CD4-positive, alpha-beta T cell treated with Interleukin-17A for 1 hour (primary cell): Measurements from ENCODE around the gene NOG.

Experiments used
- DNase-seq: peaks from one replicate; pipeline ENCODE4 v3.0.0-alpha.2; 2020

NOG gene

DNA sequence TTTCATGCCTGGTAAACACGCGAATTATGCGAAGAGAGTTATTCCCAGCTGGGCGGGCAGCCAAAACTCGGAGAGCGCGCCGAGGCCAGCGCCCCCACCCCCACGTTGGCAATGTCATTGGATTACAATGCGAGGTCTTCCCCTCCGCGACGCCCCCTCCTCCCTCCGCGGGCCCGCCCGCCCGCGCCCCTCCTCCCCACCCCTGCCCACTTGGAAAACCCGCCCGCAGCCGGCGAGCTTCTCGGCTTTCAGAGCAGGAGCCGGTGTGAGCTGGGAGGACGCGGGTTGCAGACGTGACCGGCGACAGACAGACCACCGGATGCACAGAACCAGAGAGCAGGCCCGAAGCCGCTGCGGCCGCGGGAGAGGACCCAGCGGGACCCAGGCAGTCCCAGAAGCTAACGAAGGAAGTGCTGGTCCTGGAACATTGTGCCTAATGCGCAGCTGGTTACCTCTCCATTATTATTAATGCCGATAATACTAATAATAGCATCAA lies 4.0 kb downstream of the NOG start:
- DNase-seq = no peak

DNA sequence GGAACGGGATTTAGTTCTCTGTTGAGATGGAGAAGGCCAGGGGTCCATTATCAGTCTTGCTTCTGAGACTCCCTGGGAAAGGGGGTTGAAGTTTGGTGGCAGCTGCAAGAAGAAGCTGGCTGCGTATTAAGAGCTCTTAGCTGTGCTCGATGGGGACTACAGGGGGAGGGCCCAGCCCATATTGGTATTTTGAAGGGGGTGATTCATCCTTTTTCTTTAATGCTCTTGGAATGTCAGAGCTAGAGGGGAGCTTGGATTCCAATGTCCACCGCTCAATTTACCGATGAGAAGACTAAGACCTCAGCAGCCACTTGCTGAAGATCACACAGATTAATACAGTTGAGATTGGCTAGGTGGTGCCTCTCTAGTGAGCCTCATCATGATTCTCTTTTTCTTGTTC lies 5.0 kb downstream of the NOG start:
- DNase-seq = no peak

DNA sequence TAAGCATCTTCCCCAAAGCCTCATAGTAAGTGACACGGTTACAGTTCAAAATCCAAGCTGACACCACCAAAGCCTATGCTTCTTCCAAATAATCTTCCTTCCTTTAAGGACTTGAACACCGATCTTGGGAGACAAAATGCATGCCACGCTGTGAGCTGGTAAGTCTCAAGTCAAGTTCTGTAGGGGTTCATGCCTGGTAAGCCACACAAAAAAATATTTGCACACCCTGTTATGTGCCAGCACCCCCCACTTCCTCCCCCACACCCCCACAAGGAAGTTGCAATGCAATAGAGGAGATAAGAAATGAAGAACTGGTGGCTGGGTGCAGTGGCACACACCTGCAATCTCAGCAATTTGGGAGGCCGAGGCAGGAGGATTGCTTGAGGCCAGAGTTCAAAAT lies 5.6 kb downstream of the NOG start:
- DNase-seq = no peak

DNA sequence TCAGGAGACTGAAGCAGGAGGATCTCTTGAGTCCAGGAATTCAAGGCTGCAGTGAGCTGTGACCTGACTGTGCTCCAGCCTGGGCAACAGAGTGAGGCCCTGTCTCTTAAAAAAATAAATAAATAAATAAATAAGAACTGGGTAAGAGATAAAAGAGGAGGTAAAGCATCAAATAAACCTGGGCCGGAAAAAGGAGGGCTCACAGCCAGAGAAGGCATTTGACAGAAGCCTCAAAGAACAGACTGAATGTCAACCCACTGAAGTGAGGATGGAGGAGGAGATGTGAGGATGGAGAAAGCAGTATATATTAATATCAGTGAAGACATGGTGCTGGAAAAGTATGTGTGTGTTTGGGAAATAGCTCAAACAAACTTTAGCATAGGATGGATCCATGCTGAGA lies 6.1 kb downstream of the NOG start:
- DNase-seq = peak; percentile 12

DNA sequence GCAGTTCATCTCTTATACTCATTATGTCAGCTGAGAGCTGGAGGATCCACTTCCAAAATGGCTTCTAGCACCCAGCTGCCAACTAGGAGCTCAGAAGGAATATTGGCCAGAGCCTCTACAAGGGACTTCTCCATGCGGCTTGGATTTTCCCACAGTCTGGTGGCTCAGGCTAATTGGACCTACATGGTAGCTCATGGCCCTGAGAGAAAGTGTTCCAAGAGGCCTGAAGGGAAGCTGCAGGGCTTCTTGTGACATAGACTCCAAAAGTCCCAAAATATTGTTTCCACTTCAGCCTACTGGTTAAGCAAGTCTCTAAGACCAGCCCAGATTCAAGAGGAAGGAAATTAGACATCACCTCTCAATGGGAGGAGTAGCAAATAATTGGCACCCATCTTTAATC lies 6.8 kb downstream of the NOG start:
- no peak for DNase-seq

DNA sequence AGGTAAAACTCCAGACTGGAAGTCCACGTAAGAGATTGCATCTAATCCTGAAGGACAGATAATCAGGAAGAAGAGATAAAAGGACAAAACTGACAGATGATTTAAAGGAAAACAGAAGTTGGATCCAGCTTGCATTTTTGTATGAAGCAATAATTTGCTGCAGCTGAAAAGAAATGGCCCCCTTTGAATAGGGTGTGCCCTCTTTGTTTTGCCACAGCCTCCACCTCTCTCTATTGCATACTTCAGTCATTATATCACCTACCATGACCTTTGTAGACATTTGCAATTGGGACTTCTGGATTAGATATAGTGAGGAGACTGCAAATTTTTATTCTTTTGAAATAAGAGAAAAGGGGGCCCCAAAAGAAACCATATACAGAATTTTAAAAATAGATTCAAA lies 8.1 kb downstream of the NOG start:
- no peak for DNase-seq

DNA sequence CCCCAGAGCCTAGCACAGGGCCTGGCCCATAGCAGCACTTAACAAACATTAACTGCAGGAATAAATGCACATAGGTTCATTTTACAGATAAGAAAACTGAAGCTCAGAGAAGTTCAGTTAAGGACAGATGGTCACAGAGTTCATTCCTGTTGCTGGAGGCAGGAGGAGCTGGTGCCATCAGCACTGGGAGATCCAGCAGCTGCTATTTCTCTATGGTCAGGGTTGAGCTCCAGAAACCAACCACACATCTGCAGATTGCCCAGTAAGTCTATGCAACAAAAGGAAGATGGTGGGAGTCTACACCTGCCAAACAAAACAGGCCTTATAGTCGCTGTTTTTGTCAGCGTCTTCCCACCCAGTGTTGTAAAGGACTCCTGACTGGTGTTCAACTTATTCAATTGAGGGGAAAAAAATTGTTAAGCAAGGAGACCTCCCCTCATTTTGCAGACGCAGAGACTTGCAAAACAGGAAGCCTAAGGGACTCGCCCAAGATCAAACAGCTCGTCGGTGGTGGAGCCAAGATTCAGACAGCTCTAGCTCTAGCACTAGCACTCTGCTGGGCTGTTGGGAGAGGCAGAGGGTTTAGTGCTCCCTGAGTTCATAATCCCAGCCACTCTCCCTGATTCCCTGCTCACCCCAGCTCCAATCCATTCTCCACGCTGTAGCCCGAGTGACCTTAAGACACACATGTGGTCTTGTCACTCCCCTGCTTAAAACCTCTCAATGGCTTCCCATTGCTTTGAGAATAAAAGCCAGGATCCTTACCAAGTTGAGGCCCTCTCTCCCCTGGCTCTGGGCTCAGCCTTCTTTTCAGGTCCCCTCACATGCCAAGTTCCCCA lies 9.0 kb downstream of the NOG start:
- DNase-seq = peak; percentile 46

DNA sequence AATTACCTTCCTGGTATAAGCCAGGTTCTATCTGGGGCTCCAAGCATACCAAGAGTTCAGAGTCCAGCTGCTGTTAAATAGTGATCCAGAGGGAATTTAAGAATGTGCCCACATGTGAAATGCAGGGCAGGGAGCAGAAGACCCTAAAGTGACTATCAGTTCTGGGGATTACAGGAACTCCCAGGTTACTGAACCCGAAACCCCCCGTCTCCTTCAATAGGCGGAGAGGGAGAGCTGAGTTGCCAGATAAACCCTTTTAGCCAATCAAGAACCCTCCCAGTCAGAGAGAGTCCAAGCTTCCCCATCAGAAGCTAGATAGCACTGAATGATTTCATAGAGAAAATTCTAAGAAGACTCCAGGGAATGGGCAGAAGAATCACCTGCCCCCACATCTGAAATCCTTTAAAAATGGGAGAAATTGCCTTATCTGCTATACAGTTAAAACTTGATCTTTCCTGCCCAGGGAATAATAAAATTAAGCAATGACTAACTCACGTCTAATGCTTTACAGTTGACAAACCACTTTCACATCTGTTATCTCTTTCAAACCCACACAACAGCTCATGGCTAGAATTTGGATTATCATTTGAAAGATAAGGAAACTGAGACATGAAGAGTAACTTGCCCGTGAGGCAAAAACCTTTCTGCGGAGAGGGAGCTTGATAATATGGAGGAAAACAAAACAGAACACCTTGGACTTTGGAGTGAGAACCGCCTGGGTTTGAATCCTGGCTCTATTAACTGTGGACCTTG lies 10.2 kb downstream of the NOG start:
- DNase-seq = no peak

DNA sequence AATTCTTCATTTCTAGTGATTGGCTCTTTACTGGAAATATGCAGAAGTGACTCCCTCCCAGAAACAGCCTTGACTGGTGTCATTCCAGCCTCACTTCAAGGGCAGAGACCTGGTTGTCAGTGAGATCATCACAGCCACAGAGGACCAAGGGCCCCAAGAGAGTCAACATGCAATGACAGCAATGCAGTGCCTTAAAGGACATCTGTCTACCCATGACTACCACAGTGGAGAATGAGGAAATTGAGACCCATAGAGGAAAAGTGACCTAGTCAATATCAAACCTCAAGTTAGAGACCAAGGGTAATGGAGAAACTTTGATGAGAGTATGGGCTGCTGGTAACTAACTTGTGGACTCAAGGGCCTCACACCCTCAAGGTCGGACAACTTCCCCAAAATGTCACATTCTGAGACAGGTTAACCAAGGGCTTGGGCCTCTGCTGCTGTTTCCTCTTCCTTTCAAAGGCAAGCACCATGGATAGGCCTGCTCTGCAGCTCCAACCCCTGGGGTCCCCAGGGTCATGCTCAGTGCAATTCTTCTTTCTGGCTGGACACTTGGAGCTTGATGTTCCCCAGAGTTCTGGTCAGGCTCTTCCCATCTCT lies 11.3 kb downstream of the NOG start:
- no peak for DNase-seq

DNA sequence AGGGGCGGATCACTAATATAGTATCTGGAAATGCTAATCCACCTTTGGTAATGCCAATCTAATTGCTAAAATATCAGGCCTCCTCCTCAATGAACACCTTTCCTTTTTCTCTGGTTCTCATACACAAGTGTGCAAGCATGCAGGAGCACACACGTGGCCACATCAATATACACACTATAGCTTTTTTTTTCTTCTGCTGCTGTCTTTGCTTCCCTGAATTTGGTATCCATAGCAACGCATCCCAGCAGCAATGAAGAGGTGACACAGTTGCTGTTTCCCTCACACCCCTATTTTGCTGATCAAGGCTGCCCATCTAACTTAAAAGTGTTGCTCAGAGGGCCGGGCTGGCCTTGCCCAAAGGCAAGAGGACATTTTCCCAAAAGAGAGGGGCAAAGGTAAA lies 15.4 kb downstream of the NOG start:
- no peak for DNase-seq

DNA sequence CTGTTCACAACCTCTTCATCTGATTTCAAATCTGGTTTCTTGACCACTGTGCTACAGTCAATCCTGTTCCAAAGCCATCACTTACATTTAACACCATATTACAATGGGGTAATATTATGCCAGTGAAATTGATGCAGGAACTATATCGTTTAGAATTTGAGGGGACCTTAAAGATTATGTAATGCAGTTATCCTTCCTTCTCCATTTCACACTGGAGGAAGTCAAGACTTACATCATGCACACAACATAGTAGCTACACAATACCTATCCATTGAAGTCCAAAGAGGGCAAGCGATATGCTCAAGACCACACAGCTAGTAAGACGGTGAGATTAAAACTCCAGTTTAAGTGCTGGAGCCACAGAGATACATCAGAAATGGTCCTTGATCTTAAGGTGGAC lies 16.8 kb downstream of the NOG start:
- no peak for DNase-seq

DNA sequence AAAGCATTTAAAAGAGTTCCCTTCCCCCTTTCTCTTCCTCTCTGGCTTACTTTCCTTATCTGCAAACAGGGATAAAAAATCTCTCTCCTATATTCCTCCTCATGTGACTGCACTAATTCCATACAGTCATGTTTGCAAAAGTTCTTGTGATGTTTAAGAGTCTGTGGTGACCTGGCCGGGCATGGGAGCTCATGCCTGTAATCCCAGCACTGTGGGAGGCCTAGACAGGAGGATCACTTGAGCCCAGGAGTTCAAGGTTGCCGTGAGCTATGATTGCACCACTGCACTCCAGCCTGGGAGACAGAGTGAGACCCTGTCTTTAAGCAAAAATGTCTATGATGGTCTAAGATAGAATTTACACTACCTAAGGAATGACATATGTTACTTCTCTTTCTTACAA lies 19.6 kb downstream of the NOG start:
- DNase-seq = no peak

DNA sequence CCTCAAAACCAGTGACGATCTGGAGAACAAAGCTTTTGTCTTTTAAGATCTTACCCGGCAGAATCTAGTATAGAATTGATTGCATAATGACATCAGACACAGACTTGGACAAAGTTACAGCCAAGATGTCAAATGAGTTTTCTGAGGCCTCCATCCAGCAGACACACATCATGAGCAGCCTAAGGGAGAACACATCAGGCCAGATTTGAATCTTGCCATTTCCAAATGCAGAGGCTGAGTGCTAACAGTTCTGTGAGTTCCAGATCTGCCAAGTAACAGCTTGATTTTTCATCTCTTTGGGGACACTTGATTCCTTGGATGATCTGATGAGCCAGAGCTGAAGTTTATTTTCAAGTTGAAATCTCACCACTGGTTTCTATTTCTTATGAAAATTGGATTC lies 21.0 kb downstream of the NOG start:
- no peak for DNase-seq

DNA sequence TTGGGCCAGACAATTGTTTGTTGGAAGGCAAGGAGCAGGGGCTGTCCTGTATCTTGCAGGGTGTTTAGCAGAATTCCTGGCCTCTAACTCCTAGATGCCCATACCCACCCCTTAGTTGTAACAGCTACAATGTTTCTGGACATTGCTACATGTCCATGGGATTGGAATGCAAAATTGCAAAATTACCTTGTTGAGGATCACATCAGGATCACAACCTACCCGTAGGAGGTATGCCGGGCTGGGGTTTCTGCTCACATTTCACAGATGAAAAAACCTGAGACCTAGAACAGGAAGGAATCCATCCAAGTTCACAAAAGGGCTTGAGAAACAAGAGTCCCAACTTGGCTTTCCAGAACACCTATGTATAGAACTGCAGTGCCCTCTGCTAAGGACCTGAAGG lies 22.7 kb downstream of the NOG start:
- no peak for DNase-seq

DNA sequence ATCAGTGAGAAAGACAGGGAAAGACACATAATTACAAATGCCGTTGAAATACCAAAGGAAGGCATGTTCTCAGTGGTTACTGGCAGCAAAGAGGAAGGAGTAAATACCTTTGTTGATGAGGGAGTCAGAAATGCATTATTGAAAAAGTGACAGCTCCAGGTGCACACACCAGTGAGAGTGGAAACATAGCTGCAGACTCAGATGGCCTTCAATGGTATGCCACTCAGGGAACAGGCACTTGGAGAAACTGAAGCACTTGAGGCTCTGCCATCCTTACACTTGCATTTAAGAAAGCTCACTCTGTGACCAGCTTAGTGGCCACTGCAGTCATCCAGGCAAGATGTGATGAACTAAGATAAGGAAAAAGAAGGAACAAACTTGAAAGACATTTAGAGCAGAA lies 29.9 kb downstream of the NOG start:
- no peak for DNase-seq

DNA sequence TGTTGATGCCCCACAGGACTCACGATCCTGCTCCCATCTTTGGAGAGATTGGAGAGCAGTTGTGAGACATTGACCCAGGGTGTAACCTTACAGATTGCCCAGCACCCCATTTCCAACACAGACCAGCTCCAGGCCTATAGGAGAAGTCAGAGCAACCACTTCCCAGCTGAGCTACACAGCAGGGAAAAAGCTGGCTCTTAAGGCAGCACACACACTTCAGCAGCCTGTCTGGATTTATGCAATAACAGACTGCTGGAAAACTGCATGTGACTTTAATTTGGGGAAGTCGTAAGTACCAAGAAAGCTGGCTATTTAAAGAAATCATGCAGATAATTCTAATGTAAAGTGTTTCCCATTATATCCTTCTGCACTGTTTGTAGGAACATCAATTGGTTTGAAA lies 30.8 kb downstream of the NOG start:
- no peak for DNase-seq

DNA sequence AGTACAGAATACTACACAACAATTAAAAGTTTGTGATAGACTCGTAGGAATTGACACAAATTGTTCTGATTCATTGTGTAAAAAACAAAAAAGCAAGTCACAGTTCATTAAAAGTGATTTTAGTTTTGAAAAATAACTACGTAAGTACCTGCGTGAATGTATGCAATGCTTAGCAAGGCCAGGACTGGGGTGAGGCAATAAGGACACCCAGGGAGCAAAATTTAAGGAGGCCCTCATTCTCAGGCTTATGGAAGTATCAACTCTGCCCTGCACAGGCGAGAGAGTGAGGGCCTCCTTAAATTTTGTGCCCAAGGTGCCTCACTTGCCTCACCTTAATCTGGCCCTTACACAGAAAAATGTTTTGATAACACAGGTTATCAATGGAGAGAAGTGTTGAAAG lies 31.4 kb downstream of the NOG start:
- no peak for DNase-seq

DNA sequence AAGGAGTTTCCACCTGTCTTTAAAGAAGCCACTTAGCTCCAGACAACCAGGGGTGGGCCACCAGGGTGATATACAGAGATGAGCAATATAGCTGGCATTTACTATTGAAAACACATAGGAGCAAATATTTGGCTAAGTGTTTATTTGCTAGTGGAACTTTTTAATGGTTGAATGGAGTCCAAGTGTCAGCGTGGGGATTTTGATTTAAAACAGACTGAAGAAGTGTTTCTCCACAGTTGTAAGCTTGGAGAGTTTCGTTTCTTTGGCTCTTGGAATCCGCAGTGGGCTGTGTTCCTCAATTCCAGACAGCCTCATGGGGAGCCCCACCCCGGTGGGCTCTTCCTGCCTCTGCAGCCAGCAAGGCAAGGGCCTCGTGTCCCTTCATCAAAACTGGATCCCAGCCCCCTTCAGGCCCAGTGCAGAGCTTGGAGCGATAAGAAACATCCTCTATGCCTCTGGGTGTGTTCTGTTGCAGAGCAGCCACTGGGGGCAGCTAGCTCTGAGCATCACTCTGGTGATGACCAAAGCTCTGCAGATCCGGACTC lies 36.1 kb downstream of the NOG start:
- no peak for DNase-seq

DNA sequence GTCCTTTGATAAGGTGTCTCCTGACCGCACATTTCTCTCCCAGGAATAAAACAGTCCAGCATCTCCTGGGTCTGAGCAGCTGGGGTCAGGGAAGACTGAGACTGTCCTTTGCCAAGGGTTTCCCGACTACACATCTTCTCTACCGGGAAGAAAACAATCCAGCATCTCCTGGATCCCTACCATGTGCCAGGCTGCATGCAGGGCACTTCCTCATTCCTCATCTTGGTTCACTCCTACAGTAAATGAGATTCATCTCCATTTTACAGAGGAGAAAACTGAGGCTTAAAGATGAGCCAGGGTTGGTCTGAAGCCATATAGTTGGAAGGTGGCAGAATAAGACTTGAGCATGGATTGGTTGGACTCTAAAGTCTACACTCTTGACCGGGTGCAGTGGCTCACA lies 36.7 kb downstream of the NOG start:
- DNase-seq = no peak

DNA sequence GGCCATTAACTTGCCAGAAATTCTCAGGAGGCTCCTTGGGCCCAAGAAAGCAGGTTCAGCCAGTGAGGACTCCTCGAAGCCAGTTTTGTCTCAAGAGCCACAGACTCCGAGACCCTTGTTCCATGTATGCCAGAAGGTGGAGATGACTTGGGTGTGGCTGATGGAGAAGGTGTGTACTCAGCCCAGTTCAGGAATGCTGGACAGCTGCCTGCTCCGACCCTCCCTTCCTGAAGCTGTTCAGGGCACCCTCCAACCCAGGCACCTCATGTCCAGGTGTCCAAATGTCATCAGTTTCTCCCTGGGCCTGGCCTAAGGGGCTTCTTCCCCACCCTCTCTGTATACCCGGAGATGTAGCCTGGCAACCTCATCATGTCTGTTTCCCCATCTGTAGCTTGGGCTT lies 40.2 kb downstream of the NOG start:
- no peak for DNase-seq

DNA sequence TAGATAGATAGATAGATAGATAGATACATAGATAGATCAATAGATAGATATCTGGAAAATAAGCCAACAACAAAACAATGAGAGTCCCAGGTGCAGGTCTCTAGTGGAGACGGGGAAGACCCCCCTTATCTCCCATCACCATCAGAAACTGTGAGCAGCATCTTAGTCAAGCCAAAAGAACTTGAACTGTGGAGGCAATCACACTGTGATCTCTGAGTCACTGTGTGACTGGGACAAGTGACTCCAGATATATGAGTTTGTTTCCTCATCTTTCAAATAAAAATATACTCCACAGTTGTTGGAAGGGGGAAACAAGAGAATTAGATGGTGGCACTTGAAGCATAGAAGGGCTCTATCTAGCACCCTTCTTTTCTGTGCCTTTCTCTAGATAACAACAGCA lies 42.1 kb downstream of the NOG start:
- no peak for DNase-seq

DNA sequence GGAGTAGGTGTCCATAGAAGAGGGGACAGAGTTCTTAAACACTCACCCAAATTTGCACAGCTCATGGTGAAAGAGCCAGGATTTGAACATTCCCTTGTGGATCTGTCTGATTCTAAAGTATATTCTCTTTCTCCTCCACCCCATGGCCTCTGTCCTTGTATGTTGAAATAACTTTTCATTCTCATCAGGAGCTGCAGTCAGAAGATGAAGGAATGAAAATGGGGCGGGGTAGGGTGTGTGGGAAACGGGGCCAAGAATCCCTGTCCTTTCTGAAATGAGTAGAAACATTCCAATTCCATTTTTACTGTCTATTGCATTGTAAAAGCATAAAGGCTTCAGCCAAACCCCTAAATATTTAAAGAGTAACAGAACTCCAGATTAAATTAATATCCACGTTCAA lies 42.8 kb downstream of the NOG start:
- no peak for DNase-seq

DNA sequence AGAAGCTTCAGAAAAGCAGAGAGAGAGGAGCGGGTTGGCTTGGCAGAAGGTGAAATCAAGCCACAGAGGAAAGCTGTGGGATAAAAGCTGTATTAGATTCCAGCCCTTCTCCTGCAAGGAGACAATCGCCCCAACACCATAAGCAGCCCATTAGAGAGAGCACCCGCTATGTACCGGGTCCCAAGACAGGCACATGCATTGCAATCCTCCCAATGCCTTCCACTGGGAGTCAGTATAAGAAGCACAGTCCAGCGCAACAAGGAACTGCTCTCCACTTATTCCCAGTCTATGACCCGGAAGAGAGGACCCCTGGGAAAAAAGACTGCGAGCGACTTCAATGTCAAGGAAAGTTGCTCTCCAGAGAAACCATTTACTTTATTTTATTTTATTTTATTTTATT lies 43.8 kb downstream of the NOG start:
- DNase-seq = no peak

DNA sequence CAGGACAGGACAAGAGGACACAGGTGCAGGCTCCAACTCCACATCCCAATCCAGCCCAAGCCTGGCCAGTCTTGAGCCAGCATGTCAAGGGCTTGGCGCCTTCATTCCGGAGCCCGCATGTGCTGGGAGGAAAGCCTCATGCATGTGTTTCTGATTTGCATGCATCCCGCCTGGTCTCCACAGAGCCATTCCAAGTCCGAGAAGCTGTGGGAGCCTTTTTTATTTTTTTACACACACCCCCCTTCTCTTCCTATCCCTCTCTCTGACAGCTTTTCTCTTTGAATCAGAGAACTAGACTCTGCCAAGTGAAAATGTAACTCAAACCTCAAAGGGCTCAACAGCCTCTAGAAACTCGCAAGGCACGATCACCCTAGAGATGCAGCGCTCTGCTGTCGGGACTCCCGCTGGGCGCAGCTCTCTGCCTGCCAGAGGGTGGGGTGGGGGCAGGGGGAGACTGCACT lies 45.1 kb downstream of the NOG start:
- DNase-seq = no peak
